ENCODE data around the gene CEP83.

Gene CEP83

DNA sequence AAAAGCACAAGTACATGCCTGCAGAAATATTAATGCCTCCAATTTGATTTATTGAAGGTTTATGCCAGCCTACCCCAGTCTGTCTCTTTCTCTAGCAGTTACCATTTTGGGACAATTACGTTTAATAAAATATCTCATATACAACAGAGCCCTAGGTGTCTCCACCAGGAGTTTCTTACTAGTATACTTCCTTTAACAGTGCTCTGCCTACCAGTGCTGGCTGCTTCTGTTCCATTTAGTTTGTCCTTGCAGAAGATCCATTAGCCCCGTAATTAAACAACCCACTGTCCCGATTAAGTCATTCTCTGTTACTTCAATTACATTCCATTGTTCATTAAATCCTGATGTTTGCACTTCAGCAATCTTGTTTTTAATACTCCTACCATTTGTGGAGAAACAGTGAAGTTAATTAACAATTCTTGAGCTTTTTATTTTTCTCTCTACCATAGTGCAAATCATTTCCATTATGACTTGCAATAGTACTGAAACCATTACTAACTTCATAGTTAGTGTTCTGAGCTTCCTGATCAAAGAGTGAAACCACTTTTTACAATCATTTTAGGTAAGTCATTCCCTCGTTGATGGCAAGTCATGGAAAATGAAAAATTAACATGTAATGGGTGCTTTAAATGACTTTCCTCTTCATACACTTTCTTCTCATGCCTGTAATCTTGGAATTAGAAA lies 190.2 kb downstream of the CEP83 start:
- DNase-seq (ENCODE audit: low read depth) = no peak

DNA sequence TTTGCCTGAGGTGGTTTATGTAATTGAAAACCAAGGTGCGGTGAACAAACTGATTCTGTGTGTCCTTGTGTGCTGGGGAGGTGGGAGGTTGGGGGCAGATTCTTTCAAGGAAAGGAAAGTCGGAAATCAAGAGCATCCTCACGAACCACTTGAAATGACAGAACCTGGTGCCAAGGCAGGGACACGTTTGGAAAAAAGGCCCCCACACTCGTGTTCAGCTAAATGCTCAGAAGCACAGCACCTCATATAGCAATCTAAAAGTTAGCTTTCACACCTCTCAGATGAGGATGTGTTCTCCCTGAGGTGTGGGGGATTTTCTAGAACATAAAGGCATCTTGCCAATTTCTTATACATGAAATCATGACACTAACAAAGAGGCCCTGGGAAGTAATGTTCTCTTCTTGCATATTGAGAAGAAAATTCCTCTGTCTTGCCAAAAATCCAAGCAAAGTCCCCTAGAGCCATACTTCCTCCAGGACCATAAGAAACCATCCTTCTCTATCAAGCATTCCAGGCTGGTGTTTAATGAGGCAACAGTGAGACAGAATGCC lies 191.7 kb downstream of the CEP83 start:
- no peak for DNase-seq (ENCODE audit: low read depth)

DNA sequence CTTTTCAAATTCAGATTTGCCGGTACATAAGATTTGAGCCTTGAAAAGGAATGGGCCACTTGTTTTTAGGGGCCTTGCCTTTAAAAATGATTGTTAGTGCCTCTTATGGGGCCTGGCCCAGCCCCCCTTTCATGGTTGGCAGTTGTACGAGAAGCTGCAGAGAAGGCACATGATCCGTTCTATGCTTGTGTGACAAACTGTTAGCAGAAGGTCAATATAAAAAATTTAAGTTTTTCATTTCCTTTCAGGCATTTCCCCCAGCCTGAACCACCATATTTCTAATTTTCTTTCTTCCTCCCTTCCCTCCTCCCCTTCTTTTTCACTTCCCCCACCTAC lies 192.2 kb downstream of the CEP83 start:
- DNase-seq (ENCODE audit: low read depth) = no peak

DNA sequence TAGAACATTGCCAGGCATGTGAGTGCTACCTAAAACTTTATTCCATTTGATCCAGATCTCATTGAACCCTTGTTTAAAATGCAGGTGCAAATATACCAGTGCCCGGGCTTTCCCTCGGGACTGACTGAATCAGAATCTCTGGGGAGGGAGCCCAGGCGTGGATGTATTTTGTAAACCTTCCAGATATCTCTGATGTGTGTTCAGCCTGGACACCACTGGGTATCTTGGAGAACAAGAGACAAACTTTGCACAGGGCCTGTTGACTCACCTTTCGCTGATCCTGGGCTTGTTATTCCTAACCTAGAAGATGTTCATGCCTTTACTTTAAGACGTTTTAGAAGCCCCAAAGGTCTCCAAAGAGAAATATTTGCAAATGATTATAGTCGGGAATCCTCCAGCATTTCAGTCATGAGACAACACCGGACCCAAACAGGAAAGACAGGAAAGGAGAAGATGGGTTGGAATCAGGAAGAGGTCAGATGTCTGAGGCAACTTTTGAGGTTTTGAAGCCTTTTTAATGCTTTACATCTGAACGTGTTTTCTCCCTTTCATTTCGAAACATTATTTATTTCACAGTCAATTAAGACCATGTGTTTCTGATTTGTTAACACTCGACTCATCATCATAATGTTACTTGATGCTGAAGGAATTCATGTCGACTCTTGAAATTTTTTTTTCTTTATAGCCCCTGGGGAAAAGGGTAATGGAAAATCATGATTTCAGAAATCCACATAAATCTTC lies 192.7 kb downstream of the CEP83 start:
- DNase-seq (ENCODE audit: low read depth) = no peak

DNA sequence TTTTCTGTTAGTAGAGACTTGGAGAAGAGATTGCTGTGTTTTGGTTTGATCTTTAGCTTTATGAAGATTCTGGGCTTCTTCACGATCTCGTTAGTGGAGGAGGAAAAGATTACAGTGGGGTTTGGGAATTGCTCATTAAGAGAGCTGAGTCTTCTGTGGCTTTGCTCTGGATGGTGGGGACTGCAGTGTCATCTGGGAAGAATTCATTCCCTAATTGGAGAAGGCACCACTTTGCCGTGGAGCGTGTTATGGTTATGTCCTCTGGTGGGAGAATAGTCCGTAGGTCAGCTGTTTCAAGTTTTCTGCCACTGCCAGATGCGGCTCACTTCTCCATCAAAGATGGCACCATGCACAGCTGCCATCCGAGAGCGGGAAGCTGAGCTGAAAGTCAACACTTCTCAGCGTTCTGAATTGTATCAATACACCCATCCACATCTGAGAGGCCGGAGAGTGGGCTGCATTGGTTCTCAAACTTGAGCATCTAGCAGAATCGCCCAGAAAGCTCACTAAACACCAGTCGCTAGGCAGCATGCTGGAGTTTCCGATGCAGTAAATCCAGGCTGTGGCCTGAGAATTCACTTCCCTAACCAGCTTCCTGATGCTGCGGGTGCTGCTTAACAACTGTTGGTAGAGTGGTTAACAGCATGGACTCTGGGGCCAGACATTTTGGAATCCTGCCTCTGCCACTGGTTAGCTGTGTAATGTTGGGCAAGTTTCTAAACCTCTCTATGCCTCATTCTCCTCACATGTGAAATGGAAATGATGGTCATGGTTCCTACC lies 193.5 kb downstream of the CEP83 start:
- DNase-seq (ENCODE audit: low read depth) = no peak

DNA sequence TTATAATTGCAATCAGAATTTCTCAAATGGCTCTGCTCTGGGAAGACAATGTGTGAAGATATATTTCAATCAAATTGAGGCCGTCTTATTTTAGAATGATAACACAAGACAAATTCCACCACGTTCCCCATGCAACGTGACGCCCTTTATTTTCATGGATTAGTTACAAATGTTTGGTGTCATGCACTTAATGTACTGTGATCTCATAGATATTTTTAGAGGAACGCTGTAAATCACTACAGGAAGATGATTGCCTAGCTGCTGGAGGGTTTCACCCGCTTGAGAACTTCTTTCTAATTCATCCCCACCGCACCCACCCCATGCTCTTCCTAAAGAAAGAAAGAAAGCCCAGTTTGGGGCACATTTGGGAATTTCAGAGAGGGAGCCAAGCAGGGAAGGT lies 194.1 kb downstream of the CEP83 start:
- no peak for DNase-seq (ENCODE audit: low read depth)

DNA sequence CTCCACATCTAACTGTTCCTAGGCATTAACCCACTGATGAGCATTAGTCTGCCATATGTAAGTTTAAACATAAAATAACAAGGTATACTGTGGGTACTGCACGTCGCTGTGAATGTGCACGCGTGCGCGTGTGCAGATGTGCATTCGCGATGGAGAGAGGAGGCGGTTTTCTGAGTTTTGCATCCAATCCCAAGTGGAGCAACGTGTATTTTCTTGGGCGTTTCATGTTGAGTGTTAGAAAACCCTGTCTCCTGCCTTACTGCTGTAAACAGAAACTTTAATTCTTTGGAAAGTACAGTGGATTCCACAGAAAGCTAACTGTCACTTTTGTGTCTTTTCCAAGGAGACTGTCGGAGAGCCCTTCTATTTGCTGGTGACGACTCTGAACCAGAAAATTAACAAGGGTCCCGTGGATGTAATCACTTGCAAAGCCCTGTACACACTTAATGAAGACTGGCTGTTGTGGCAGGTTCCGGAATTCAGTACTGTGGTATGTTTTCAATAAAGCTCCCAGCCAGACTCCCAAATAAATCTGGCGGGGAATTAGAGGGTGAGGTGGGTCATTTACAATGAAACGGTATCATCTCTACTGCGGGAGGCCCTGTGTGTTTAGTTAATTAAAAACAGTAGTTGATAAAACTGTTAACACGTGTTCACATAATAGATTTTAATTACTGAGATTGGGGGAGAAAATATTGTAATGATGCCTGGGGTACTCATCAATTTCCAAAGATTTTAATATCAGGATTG lies 194.8 kb downstream of the CEP83 start:
- no peak for DNase-seq (ENCODE audit: low read depth)

DNA sequence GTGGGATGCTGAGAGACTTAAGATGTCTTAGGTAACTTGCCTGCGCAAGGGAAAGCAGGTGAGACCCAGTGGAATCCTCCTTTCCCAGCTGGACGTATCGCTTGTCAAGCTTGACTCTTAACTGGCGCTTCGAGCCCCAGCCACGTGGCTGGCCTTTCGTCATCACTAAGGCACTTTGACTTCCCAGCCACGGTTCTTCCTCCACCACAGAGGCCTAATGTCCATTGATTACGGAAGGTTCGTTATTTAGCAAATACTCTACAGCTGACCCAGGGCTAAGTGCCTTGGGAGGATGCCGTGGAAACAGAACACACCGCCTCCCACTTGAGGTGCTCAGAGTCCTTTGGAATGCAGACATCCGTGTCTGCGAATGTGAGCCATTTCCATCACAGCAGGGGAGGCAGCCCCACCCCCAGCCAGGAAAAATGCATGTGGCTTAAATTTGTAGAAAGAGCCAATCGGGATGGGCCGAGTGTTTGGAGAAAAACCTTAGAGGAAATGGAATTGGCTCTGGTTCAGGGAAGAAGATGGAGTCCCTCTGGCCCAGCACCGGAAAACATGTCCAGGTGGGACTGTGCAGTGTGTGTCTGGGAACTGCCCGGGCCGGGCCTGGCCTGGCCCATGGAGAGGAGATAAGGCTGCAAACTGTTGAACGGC lies 195.6 kb downstream of the CEP83 start:
- DNase-seq (ENCODE audit: low read depth) = no peak

DNA sequence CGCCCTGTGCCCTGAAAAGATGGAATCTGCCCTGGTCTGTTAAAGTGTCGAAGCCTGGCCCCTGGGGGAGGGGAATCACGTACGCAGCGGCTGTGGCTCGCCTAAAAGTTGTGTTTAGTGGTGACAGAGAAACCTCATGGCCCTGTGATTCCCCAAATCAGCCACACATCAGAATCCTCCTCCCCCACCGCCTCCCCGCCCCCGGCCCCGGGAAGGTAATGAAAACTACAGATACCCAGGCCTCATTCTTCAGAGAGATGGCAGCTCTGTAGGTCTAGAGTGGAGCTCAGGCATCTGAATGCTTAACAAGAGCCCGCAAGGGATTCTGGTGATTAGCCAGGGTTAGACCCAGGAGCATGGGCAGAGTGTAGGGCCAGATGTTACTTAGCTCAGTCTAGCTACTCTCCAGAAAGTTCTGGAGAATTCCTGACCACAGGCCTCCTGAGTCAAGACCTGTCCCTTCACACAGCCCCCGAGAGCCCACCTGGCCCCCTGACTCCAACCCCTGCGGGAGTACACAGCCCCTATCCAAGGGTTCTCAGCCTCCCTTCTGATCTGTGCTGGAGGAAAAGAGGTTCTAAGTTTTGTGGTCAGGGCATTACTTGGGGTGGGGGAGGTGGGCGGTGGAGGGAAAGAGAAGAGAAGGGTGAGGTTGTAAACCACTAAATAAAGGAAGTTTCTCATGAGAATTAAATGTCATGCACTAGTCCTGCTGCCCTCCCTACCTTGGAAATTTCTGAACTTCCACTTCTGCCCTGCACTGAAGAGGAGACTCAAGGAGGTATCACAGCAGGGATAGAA lies 196.5 kb downstream of the CEP83 start:
- DNase-seq (ENCODE audit: low read depth) = peak; percentile 32

DNA sequence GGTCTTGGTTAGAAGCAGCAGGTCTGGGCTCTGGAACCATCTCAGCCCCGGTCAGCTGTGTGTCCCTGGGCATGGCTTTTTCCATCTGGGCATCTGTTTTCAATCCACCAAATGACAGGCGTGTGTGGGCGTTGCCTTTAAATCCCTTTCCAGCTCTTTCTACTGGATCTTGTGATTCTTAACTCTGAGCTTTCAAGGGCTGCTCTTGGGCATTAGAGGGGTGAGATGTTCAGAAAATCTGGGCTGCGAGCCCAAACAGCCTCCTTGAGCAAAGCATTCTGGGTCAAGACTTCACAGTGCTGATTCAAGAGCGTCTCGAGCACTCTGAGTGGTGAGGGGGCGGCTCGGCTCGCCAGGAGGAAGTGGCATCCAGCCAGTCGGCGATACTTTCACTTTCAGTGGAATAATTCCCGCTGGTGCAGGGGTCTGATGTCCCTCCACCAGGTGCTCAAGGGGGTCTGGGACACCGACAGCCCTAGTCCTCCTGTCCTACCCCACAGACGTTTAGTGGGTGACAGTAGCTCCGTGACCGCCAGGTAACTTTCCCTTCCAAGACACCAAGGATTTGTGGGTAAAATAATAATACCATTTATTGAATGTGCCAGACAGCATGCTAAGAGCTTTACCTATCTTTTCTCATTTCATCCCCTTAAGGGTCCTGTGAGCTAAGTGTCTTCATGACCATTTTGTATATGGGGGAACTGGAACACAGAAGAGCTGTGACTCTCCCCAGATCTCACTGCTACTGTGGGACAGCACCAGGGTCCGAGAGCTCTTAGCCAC lies 197.2 kb downstream of the CEP83 start:
- peak; percentile 50 for DNase-seq (ENCODE audit: low read depth)

DNA sequence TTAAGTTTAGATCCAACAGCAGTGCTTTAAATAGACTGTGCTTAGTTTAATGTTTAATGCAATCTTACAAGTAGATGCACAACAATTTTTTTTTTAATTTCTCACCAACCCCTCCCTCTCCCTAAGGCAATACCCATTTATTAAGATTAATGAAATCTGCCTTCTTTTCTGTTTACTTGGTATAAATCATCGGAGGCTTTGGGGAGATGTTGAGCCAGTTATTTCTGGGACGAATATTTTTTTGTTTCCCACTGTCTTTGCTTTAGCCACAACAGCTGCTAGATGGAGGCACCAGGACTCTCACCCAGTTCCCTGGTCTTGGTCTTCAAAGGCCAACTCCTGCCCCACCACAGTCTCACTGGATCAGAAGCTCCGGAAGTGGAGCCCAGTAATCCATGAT lies 197.9 kb downstream of the CEP83 start:
- no peak for DNase-seq (ENCODE audit: low read depth)

DNA sequence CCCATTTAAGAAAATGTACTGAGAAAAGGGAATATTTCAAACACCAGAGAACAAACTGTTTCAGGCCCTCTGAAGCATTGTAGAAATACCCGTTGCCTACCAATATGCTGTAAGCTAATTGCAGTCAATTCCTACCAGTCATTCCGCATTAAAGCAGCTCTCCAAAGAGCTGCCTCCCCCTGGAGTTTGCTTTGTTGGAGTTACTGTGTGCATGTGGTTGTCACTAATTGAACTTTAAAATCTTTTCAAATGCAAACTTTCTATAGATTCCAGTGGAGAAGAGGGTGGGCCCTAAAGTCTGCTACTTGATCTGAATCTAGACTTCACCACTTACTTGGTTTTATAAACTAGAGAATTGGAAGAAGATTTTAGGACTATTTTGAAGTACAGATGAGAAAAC lies 198.5 kb downstream of the CEP83 start:
- DNase-seq (ENCODE audit: low read depth) = no peak

DNA sequence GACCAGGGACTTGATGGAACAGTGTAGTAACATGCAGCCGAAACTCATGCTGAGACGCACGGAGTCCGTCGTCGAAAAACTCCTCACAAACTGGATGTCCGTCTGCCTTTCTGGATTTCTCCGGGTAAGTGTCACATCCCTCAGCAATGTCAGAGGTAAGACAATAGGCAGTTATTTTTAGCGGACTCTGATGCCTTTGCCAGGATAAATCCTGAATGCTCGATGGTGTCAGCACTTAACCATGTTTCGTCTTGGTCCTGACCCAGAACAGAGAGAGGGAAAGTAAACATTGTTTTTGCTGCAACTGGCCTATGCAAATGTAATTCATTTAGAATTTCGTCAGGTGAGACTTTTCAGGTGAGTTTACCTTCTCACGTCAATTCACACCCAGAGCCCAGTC lies 198.9 kb downstream of the CEP83 start:
- no peak for DNase-seq (ENCODE audit: low read depth)

DNA sequence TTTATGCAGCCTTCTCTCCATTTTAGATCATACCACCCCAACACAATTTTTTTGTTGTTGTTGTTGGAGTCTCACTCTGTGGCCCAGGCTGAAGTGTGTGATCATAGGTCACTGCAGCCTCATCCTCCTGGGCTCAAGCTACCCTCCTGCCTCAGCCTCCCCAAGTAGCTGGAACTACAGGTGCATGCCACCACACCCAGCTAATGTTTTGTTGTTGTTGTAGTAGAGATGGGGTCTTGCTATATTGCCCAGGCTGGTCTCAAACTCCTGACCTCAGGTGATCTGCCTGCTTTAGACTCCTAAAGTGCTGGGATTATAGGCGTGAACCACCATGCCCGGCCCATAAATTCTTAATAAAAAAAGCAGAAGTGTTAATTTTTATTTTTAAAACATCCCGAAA lies 199.7 kb downstream of the CEP83 start:
- no peak for DNase-seq (ENCODE audit: low read depth)

DNA sequence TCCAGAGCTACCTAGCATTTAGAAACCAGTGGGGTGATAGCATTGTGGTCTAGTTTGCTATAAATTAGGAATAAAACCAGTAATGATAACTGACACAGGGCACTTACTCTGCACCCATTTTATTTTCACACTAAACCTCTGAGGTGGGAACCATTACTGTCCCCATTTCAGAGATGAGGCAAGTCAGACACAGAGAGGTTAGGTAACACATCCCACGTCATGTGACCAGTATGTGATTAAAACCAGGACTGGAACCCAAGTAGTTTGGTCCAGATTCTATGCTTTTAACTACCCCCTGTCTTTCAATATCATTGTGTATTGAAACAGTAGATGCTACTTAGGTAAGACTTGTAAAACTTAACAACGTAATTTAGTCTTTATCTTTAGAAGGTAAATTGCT lies 201.1 kb downstream of the CEP83 start:
- DNase-seq (ENCODE audit: low read depth) = no peak

All from stimulated activated CD8-positive, alpha-beta memory T cell treated with anti-CD3 and anti-CD28 coated beads, Interleukin-12 subunit alpha, Interleukin-12 subunit beta, amount 100 ng/mL, for 1 hour (primary cell).